ENCODE data around the gene RYR2.

Gene RYR2

DNA sequence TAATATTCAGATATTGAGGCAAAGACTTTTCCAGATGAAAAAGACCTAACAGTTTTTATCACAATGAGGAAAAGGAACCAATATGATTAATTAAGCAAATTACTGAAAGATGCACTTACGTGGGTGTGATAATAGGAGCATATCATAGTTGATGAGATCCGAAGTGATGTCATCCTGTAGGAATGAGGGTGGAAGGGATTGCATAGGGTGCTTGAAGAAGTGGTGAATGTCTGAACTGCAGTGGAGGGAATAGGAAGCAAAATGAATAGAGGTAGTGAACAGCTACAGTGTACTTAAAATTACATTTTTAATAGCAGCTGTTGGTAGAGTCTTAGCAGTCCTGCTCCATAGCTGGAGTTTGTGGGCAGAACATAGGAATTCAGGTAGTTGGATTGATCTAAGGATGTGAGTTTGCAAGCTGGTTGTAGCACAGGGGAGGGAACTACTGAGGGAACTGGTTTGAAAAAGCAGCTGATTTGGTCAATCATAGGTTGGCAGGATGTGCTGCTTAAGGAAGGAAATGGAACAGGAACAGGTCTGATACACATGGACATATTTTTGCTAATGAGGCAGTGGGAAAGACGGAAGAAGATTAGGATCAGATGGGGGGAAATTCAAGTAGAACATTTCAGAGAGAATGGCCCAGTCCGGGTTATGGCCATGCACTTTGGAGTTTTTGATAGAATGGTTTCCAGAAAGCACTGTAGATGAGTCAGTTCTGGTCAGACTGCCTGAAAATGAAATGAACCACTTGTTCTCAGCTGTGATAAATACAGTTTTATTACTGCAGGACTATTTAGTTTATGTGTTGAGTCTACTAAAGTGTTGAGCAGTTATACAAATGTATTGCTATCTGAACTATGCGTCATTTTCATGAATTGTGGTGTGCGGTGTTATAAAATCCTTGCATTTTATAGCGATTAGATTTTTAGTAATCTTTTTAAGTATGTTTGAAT, 155.8 kb downstream of the RYR2 start:
- ChIA-PET POLR2A (no interaction called here), CTCF (no interaction called here)
- TF ChIP-seq, protein P1, sequence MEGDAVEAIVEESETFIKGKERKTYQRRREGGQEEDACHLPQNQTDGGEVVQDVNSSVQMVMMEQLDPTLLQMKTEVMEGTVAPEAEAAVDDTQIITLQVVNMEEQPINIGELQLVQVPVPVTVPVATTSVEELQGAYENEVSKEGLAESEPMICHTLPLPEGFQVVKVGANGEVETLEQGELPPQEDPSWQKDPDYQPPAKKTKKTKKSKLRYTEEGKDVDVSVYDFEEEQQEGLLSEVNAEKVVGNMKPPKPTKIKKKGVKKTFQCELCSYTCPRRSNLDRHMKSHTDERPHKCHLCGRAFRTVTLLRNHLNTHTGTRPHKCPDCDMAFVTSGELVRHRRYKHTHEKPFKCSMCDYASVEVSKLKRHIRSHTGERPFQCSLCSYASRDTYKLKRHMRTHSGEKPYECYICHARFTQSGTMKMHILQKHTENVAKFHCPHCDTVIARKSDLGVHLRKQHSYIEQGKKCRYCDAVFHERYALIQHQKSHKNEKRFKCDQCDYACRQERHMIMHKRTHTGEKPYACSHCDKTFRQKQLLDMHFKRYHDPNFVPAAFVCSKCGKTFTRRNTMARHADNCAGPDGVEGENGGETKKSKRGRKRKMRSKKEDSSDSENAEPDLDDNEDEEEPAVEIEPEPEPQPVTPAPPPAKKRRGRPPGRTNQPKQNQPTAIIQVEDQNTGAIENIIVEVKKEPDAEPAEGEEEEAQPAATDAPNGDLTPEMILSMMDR (IDR thresholded peaks at IDR 0.05; ENCODE audit: control extremely low read depth, extremely low read depth, low read depth, missing control alignments), result no peak
- DNase-seq (ENCODE audit: extremely low spot score), result no peak

DNA sequence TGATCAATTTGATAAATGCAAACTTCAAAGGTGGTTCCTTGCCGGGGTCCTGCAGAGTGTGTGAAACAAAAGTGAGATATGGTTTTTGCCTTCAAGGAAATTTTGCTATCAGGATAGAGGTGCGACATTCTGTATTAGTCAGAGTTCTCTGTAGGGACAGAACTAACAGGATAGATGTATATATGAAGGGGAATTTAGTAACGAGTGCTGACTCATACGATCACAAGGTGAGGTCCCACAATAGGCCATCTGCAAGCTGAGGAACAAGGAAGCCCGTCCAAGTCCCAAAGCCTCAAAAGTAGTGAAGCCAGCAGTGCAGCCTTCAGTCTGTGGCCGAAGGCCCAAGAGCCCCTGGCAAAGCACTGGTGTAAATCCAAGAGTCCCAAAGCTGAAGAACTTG, 157.0 kb downstream of the RYR2 start:
- CTCF ChIA-PET, result no interaction called here

DNA sequence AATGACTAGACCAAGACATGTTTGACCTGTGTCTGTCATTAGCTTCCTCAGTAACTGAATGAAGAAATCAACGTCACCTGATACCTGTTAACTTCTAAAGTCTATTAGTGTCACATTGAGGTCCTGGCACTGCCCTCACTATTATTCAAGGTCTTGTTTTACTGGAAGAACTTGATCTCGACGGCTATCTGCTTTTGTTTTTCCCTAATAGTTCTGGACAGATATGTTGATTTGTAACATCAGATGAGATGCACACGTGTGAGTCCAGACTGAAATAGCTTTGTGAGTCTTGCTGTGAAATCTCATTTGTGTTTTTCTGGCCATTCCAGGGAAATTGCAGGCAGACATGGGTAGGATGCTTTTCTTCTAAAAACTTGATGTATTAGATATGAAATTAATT, 159.2 kb downstream of the RYR2 start:
- no peak for DNase-seq (ENCODE audit: extremely low spot score)
- ChIA-PET CTCF (interaction anchor here (0.9 kb wide), 1 partner anchor 13 kb away, joined by 3 read pairs; no protein-coding TSS in a partner anchor), POLR2A (no interaction called here)
- TF ChIP-seq, protein P1 (IDR thresholded peaks at IDR 0.05; ENCODE audit: control extremely low read depth, extremely low read depth, low read depth, missing control alignments), result no peak

More for the DNA sequence above, 157.0 kb downstream of the RYR2 start:
- no peak for DNase-seq (ENCODE audit: extremely low spot score)
- TF ChIP-seq, protein P1 (IDR thresholded peaks at IDR 0.05; ENCODE audit: control extremely low read depth, extremely low read depth, low read depth, missing control alignments), result no peak
- POLR2A ChIA-PET, result no interaction called here

- DNase-seq (ENCODE audit: extremely low spot score), result no peak
- ChIA-PET CTCF (no interaction called here), POLR2A (no interaction called here)
- TF ChIP-seq, protein P1 (IDR thresholded peaks at IDR 0.05; ENCODE audit: control extremely low read depth, extremely low read depth, low read depth, missing control alignments), result no peak
These were observed 162.9 kb downstream of the RYR2 start for GRCh38 chr1:237204841-237205240.

GRCh38 chr1:237205400-237206064, 163.5 kb downstream of the RYR2 start:
- ChIA-PET CTCF (no interaction called here), POLR2A (no interaction called here)
- no peak for DNase-seq (ENCODE audit: extremely low spot score)
- TF ChIP-seq, protein P1 (IDR thresholded peaks at IDR 0.05; ENCODE audit: control extremely low read depth, extremely low read depth, low read depth, missing control alignments), result no peak

DNA sequence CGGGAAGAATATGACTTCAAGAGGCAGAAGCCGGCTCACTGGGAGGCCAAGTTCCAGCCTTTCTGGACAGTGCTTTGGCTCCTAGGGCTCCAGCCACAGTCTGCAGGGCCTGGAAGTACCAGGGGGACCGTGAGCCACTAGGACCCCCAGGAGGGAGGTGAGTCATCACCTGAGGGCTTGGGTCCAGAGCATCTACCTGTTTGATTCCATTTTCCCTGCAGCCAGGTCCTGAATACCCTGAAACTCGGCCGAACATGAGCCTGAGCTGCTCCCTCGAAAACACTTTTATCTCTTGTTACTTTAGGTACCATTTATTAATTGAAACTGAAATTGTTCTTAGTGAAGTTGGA, 164.1 kb downstream of the RYR2 start:
- POLR2A ChIA-PET, result no interaction called here
- DNase-seq (ENCODE audit: extremely low spot score), result no peak
- TF ChIP-seq, protein P1 (IDR thresholded peaks at IDR 0.05; ENCODE audit: control extremely low read depth, extremely low read depth, low read depth, missing control alignments), result no peak
- CTCF ChIA-PET, result no interaction called here

Data from GM10248 (cell line).